CMK (cell line): Measurements from ENCODE around the gene SLC38A10.
"Not testable (repeated sequence)": the region's sequence is repeated elsewhere in the genome, so short reads cannot be mapped to it uniquely, and the experiment has no call there.

Source experiments
- DNase-seq: peaks from one replicate; pipeline ENCODE4 v3.0.0-alpha.2; 2010; ENCODE audit warnings: low read depth

The SLC38A10 gene

DNA sequence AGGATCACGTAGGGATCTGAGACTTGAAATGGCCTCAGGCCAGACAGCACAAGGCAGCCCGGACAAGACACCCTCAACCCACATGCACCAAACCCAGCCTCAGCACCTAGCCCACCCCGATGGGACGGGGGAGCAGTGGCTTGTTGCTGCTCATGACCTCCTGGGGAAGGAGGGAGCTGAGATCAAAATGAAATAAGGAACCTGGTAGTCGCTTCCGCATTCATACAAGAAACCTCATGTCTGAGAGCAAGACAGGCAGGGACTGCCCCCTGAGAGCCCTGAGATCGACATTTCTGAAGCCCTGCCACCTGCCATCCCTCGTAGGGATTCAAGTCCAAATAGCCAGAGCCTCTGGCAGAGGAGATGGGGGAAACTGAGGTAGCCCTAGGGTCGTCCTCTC is 66.7 kb downstream of the SLC38A10 start:
- DNase-seq: no peak

DNA sequence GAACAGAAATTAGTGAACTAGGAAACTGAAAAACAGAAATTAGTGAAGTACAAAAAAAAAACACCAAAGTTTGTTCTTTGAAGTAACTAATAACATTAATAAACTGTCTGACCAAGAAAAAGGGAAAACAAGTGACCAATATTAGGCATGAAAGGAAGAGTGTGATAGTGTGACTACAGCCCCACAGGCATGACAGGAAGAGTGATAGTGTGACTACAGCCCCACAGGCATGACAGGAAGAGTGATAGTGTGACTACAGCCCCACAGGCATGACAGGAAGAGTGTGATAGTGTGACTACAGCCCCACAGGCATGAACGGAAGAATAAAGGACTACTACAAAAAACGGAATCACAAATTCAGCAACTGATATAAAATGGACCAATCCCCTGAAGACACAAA is 67.5 kb downstream of the SLC38A10 start:
- not testable (repeated sequence) for DNase-seq

DNA sequence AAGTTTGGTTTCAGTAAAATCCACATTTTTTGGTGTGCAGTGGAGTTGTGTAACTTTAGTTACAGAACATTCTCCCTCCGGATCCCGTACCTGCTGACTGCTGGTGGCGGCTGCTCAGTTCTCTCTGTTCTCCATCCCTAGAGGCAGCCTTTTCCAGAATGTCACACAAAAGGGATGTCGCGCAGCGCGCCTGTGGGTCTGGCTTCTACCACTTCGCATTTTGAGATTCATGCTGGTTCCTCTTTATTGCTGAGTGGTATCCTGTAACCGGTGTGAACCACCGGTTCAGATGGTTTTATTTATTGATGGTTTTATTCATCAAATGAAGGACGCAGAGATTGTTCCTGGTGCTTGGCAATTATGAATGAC is 71.4 kb downstream of the SLC38A10 start:
- no peak for DNase-seq

DNA sequence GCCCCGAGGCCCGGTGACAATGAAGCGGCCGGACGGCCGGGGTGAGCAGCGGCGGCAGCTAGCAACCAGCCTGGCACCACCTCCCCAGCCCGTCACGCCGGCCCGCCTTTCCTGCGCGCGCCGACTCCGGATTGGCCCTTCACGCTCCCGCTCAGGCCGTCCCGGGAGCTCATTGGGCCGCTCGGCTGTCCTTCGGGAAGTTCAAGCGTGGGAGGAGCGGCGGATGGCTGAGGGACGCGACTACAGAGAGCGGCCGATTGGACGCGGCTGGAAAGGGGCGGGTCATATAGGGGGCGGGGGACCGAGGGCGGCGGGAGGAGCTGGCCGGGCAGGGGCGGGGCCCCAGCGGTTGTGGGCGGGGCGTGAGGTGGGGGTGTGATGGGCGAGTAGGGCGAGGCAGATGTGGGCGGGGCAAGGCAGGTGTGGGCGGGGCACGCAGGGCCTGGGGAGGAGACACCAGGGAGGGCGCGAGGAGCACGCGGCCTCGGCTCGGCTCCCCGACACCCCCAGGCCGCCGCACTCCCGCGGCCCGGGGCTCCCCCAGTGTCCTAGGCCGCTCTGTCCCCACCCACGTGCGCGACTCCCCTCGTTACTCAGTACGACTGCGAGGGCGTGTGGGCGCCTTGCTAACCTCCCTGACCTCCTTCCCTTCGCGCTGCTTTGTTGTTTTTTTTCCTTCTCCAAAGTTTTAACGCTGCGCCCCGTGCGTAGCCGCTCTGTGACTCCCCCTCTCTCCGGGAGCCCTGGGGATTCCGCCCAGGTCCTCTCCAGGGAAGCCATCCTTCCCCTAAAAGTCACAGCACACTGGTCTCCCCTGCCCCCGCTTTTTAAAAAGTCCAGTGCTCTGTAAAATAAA is 72.0 kb downstream of the SLC38A10 start, which contains the start of gene CEP131:
Gene CEP131, minus strand, starts transcription at position 60 of the 856 bp plus-strand sequence. CDS start 2,909 bp downstream, outside the sequence.
- peak; percentile 95 for DNase-seq

DNA sequence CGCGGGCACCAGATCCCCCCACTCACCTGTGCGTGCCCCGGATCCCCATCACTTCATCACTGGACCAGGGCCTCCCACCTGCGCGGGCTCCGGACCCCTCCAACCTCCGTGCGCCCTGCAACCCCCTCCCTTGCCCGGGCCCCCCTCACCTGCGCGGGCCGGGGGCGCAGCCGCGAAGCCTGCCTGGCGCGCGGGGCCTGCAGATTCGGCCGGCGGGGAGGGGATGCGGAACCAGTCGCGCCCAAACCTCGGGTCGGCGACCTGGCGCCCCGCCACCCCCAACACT is 72.5 kb downstream of the SLC38A10 start:
- no peak for DNase-seq

DNA sequence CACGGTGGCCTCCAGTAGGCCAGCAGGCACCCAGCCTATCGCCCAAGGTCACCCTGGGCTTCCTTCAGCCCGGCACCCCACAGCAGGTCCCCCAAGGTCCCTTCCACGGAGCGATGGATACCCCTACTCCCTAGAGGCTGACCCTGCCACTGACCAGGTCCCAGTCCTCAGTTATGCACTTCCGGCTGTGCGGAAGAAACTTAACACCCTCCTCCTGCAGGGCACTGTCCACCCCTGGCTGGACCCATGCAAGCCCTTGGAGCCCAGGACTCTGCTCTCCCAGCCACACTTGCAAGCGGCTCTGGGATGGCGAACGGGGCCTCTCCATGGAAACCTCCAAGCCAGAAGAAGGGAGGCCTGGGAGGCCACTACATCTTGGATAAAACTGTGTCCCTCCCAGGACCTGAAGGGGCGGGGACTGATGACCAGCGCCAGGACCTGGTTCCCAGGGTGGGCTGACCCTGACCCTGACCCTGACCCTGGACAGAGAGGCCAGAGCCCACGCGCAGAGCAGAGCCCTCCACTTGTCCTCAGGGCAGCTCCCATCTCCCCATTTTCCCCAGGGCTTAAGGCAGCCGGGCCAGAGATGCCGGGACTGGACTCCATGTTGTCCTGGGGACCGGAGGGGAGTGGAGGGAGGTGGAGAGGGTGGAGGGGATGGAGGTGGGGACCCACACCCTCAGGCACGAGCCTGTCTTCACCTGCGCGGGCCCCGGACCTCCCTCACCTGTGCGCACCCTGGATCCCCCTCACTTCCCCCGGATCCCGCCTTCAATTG is 73.1 kb downstream of the SLC38A10 start:
- DNase-seq: no peak

DNA sequence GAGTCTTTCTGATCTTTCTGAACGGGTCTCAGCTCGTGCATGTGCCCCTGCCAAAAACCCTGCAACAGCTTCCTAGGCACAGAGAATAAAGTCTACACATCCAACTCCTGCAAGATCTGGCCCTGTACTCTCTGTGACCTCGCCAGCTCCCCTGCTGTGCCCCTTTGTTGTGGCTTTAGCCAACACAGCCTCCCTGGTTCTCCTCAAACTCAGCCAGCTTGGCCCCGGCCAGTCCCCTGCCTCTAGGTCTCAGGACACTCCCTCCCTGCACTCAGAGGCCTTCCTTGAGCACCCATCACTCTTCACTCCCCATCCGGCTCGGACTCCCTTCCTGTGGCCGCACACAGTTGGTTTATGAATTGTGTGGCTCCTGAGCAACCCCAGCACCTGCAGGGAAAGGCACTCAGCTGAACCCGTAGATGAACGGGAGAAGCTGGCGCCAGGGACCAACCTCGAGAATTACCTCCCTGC is 73.7 kb downstream of the SLC38A10 start:
- no peak for DNase-seq

DNA sequence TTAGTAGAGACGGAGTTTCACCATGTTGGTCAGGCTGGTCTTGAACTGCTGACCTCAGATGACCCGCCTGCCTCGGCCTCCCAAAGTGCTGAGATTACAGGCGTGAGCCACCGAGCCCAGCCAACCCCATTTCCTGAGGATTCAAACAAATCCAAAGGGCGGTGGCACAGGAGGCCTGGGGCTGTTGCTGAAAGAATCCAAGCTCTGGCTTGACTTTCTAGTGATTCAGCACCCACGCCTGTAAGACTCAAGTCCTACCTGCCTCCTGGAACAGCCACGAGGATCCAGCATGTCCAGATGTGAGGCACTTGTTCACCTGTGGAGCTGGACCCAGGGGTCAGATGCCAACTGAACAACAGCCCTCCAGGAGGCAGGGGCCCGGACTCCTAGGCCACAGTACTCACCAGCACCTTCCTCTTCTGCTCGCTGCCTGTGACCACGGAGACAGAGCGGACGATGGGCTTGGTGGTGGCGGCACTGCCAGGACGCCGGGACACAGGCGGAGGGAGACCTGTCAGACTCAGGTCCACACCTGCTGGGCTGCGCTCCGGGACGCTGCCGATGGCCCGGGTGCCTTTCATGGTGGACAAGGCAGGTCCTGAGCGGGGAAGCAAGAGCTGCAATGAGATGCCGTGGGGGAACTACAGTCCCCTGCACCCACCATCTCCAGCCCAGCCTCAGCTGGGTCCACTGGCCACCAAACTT is 75.5 kb downstream of the SLC38A10 start:
- DNase-seq: no peak

DNA sequence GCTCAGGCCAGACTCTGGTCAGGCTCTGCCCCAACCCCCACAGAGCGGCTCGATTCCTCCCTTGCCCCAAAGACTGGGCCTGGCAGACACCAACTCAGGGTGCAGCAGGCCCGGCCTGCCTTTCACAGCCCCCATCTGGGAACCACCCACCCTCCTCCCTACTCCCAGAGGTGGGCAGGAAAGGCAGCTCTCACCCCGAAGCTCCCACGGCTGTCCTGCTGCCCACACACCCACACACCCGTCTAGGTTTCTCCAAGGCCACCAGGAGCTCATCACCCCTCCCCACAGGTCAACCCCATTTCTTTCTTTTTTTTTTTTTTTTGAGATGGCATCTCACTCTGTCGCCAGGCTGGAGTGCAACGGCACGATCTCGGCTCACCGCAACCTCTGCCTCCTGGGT is 76.1 kb downstream of the SLC38A10 start:
- DNase-seq: no peak

DNA sequence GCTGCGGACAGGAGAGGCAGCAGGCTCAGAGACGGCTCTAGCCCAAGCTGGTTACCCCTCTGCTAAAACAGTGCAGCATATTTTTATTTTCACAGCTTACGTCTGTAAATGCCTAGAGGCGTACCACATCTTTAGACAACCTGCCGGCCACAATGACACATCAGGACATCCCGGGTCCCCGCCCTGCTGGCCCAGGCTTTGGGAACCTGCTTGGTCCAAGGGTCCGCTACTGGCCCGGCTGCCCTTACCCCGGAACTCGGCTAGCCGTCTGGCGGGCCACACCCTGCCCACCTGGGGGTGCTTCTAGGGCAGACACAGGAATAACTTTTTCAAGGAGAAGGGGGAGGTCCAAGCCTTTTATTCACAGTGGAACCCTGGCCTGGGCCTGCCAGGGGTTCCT is 76.6 kb downstream of the SLC38A10 start:
- no peak for DNase-seq

DNA sequence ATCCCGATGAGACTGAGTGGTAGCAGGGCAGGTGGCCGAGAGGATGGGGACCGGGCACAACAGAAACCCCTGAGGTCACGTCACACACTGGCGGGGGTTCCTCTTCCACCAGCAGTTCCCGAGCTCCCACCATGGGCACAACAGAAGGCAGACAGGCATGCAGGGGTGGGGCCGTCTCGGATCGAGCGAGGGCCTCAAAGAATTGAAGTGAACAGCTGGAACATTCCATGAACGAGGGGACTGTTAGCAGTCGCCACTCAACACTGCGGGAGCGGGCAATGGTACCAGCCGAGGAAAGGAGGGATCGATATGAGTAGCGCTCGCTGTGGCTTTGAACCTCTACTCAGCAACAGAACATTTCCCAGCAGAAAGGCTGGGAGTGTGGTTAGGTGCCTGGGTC is 77.6 kb downstream of the SLC38A10 start:
- DNase-seq: no peak

DNA sequence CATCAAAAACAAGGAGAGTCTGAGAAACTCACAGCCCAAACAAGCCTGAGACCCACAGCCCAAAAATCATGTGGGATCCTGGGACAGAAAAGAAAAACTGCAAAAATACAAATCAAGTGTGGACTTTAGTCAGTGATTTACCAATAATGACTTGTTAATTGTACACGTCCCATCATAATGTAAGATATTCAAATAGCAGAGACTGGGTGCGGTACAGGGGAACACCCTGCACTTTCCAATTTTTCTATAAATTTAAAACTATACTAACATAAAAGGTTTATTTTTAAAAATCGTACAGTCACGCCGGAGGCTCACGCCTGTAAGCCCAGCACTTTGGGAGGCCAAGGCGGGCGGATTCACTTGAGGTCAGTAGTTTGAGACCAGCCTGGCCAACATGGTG is 81.1 kb downstream of the SLC38A10 start:
- DNase-seq: no peak

DNA sequence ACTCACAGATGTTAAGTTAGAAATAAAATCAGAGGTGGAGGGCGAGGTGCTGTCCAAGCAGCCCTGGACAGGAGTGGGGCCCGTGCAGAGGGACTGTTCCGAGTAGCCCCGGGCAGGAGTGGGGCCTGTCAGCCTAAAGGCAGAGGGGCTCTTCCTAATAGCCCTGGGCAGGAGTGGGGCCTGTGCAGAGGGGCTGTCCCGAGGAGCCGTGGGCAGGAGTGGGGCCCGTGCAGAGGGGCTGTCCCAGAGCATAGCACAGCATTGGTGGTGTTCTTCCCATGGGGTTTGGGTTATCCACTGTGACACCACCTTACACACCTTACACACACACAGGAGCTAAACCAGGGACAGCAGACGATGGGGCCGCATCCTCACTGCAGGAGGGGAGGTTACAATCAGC is 82.7 kb downstream of the SLC38A10 start:
- no peak for DNase-seq

DNA sequence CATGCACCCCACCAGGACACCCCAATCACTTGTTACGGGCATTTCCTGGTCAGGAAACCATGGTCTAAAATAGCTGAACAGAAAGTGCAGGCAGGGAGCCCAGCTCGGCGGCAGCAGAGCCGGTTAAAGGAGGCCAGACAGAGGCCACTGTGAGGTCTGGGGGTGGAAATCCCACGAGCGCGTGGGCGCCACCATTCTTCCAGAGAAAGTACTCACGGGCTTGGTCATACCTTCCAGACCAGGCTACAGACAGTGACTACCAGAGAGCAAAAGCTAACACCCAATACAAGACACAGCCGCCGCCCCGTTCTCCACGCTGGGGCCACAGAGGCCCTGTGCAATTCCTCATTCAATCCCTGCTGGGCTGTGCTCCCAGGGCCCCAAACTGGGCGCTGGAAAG is 84.2 kb downstream of the SLC38A10 start:
- DNase-seq: no peak

DNA sequence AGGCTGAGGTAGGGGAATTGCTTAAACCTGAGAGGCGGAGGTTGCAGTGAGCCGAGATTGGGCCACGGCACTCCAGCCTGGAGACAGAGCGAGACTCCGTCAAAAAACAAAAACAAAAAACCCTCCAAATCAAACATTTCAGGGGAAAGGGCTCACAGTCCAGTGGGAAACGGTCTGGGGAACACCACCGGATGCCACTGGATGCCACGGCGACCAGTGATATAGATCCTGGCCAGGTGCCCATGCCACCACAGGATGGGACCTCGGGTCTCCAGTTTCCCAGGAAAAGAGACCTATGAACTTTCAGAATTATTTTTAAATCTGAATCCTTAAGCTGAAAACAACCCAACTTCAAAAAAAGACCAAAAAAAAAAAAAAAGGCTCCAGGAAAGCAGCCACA is 84.6 kb downstream of the SLC38A10 start:
- DNase-seq: no peak

DNA sequence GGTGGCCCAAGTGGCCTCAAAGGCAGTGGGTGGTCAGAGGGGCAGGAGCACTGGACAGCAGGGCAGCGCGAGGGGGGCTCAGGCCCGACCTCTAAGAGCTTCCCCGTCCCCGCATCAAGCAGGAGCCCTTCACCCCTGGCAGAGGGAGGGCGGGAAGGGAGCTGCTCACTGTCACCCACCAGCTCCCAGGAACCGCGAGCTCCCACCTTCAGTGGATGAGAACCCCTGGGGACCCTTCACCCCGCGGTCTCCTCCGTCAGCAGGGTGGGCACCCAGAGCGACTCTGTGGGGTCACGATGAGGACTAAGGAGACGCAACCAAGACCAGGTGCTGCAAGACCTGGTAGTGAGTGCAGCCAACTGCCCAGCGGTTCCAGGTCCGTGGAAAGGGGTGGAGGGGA is 86.0 kb downstream of the SLC38A10 start:
- DNase-seq: no peak

DNA sequence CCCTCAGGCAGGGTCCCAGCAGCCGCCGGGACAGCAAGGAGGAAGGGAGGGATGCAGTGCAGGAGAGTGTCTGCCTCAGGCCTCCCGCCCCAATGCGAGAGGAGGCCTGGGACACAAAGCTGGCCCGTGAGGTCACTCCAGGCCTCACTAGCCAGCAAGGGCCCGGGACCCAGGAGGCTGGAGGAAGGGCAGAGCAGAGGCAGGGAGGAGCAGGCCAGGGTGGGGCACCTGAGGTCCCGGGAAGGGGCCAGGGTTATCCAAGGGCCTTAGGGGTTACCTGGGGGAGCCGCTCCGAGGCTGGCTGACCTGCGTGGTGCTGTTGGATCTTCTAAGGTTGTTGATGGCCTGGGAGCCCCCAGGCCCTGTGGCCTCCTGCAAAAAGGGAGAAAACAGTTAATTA is 86.5 kb downstream of the SLC38A10 start:
- DNase-seq: no peak

DNA sequence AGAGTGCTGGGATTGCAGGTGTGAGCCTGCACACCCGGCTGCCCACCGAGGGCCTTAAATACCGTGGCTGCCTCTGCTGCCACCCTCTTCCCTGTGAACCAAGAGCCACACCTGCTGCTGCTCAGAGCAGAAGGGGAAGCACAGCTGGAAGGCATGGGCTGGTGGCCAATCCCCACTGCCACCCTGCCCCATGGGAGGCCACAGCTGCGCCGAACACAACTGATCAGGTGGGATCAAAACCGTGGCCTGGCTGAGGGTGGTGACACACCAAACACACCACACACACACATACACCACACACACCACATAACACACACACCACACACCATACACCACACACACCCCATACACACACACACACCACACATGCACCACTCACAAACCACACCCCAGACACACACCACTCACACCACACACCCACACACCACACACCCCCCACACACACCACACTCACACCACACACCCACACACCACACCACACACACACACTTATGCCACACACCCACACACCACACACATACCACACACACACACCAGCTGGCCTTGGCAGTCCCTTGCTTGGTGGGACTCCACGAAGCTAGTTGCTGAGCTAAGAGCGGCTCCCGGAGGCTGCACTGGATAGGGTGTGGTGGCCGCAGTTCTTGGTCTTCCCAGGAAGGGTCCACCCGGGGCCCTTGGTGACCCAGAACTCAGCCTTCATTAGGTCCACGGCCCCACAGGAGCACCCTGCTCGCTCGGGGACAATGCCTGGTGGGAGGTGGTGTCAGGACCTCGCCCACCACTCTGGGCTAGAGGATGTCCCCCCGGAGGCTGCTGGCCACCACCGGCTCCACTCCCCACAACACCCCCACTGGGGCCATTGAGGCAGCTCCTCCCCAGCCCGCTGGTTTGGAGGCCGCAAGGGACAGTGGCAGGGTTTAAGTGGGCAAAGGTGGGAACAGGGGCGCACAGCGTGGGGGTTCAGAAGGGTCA is 87.2 kb downstream of the SLC38A10 start:
- no peak for DNase-seq

DNA sequence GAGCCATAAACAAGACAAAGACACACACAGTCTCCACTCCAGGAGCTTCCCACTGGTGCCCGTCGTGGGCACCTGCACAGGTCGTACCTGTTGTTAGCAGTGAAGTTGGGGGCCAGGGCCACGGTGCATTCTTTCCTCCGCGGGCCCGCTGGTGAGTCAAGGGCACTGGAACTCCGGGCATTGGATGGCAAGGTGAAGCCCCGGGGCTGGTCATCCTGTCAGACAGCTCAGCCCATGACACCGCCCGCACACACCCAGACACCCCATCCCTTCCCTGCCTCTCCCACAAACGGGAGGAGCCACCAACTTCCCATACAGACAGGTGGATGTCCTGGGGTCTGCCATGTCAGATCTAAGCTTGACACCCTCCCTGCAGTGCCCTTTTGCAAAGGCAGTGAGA is 88.5 kb downstream of the SLC38A10 start:
- no peak for DNase-seq

DNA sequence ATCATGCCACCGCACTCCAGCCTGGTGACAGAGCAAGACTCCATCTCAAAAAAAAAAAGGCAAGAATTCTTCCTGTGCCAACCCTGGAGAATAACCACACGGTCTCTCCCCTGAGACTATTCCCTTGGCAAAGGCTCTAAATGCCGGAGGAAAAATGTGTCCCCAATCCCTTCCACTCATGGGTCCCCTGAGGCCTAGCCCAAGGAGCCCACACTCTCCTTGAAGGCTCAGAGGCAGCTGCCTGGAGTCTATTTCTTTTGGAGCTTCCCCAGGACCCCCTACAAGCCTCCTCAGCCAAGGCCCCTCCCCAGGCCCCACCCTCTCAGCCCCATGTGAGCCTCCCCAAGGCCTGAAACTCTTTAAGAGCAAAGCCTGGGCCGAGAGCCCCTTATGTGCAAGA is 88.9 kb downstream of the SLC38A10 start:
- no peak for DNase-seq

DNA sequence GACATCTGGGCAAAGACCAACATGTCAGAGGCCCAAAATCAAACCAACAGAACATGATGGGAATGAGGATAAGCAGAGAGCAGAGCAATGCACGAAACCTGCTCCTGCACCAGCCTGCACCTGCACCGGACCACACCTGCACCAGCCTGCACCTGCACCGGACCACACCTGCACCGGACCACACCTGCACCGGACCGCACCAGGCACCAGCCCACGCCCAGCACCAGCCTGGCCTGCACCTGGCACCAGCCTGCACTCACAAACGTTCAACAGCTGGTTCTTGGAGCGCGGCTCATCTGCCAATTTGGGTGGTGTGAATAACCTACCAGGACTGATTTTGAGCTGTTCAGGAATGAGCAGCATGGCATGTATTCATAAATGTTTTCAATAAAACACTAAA is 90.5 kb downstream of the SLC38A10 start:
- DNase-seq: no peak

DNA sequence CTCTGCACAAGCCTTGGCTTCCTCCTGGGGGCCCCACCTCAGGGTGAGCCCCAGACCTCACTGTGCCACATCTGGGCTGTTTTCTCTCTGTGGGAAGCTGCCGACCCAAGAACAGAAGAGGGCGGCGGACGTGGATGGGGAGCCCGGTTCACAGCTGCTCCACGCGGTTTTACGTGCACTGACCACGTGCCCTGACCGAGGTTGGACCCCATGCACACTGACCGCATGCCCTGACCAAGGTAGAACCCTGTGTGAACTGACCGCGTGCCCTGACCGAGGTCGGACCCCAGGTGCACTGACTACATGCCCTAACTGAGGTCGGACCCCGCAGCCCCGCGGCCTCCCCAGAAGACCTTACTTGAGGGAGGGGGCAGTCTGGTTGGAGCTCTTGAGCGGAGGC is 92.0 kb downstream of the SLC38A10 start:
- no peak for DNase-seq
